Right atrium auricular region (tissue), 2 donors: ENCODE data around the gene CABLES1. TPM values are rescaled to one million over a fixed set of nuclear protein-coding genes. Genes with fewer than 3 reads are reported as not detected.

Experiments
- DNase-seq: peaks from one replicate; pipeline ENCODE4 v3.0.0-alpha.2; 2019; ENCODE audit warnings: low spot score
- H3K27ac ChIP-seq, 2 donors: fragments of 200-600 bp; sonication (generic); 1 replicate in 1 of 2; 2 replicates in 1 of 2; pipeline ENCODE4 v1.5.1; 2016 to 2019
- H3K27me3 ChIP-seq, 2 donors: fragments of 200-600 bp; sonication (generic); one replicate each; pipeline versions ENCODE4 v1.5.1 to v1.6.0; 2017 to 2019
- H3K36me3 ChIP-seq: fragments of 200-600 bp; sonication (generic); one replicate; pipeline ENCODE4 v1.5.1; 2016
- H3K4me1 ChIP-seq, 2 donors: fragments of 200-600 bp; sonication (generic); one replicate each; pipeline versions ENCODE4 v1.5.1 to v1.6.0; 2017 to 2019
- H3K4me3 ChIP-seq, 2 donors: fragments of 200-600 bp; sonication (generic); 1 replicate in 1 of 2; 2 replicates in 1 of 2; pipeline ENCODE4 v1.5.1; 2017 to 2019; ENCODE audit warnings: mild to moderate bottlenecking in 1 of 2, moderate library complexity in 1 of 2
- H3K9me3 ChIP-seq, 2 donors: fragments of 200-600 bp; sonication (generic); one replicate each; pipeline ENCODE4 v1.5.1; 2019
- total RNA-seq, 2 donors: library from RNA; depleted of rRNA; stranded (reverse); fragments of >200 nt; gene quantifications; one replicate each; pipeline ENCODE4 v1.1.0, GENCODE V29; 2016
- TF ChIP-seq, protein P1 (sequence below), 2 donors: fragments of 200-600 bp; sonication (generic); IDR thresholded peaks; one replicate each; pipeline ENCODE4 v1.5.1; 2019; ENCODE audit warnings: antibody characterized with exemption in 2 of 2

Gene CABLES1
- total RNA-seq, 2 donors from 2014 or later: 5.4 to 6.9 TPM

DNA sequence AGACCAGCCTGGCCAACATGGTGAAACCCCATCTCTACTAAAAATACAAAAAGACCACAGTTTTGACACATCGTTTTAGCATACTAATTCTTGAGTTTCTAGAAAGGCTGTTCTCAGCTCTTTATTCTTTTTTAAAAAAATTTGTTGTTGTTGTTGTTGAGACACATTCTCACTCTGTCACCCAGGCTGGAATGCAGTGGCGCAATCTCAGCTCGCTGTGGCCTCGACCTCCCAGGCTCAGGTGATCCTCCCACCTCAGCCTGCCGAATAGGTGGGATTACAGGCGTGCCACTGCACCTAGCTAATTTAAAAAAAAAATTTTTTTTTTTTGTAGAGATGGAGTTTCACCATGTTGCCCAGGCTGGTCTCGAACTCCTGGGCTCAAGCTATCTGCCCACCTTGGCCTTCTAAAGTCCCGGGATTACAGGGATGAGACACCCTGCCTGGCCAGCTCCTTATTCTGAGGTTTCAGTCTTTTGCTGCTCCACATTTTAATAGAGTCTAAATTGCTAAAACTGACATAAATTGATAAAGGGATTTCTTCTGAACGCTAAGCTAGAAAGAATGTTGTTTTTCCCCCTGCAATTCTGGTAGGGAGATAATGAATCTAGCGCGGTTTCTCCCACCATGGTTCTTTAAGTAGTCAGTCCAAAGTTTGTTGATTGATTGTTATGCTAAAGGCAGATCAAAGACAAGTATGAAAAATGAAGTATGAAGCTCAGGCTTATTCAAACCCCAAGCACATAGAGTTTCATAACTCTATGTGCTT is 32.6 kb upstream of the CABLES1 start:
- Histone ChIP-seq H3K27me3 (no peaks in the 10 kb centered on the region), H3K4me1 (no peaks in the 10 kb centered on the region), H3K27ac (no peak overlapping the region), H3K4me3 (no peak overlapping the region), H3K9me3 (no peaks in the 10 kb centered on the region), H3K36me3 (no peaks in the 10 kb centered on the region)
- DNase-seq: no peak
- TF ChIP-seq, protein P1, sequence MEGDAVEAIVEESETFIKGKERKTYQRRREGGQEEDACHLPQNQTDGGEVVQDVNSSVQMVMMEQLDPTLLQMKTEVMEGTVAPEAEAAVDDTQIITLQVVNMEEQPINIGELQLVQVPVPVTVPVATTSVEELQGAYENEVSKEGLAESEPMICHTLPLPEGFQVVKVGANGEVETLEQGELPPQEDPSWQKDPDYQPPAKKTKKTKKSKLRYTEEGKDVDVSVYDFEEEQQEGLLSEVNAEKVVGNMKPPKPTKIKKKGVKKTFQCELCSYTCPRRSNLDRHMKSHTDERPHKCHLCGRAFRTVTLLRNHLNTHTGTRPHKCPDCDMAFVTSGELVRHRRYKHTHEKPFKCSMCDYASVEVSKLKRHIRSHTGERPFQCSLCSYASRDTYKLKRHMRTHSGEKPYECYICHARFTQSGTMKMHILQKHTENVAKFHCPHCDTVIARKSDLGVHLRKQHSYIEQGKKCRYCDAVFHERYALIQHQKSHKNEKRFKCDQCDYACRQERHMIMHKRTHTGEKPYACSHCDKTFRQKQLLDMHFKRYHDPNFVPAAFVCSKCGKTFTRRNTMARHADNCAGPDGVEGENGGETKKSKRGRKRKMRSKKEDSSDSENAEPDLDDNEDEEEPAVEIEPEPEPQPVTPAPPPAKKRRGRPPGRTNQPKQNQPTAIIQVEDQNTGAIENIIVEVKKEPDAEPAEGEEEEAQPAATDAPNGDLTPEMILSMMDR (IDR thresholded peaks at IDR 0.05): no peak

- no peak for DNase-seq
- H3K4me3 ChIP-seq: no peak overlapping the region
- TF ChIP-seq, protein P1 (IDR thresholded peaks at IDR 0.05): no peak
- no peaks in the 10 kb centered on the region for H3K36me3 ChIP-seq
- H3K27ac ChIP-seq: no peak overlapping the region
- no peaks in the 10 kb centered on the region for H3K4me1 ChIP-seq
- no peaks in the 10 kb centered on the region for H3K9me3 ChIP-seq
- H3K27me3 ChIP-seq: no peaks in the 10 kb centered on the region
Measured at GRCh38 chr18:23103449-23103848, 31.8 kb upstream of the CABLES1 start.

DNA sequence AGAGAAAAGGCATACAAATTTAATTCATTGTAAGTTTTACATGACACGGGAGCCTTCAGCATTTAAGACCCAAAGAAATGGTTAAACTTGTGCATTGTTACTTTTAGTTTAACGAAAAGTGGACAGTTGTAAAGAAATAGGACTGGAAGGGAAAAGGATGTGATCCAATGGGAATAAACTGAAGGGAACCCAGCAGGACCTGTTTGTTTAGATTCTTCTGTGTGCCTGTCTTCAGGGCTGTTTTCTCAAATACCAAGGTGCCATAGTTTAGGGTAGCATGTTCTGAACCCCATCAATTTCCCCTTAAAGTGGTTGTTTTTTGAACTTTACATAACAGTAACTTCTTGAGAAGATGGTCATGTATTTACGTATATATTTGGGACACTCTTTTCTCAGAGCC is 30.3 kb upstream of the CABLES1 start:
- no peaks in the 10 kb centered on the region for H3K4me1 ChIP-seq
- DNase-seq: no peak

GRCh38 chr18:23105581-23106219 is 29.6 kb upstream of the CABLES1 start:
- Histone ChIP-seq H3K4me1 (no peaks in the 10 kb centered on the region), H3K36me3 (no peaks in the 10 kb centered on the region), H3K9me3 (no peaks in the 10 kb centered on the region), H3K4me3 (no peak overlapping the region), H3K27ac (no peak overlapping the region), H3K27me3 (no peaks in the 10 kb centered on the region)
- TF ChIP-seq, protein P1 (IDR thresholded peaks at IDR 0.05): no peak
- DNase-seq: no peak

More for the DNA sequence above, 30.3 kb upstream of the CABLES1 start:
- Histone ChIP-seq H3K9me3 (no peaks in the 10 kb centered on the region), H3K27me3 (no peaks in the 10 kb centered on the region), H3K36me3 (no peaks in the 10 kb centered on the region), H3K4me3 (no peak overlapping the region), H3K27ac (no peak overlapping the region)
- TF ChIP-seq, protein P1 (IDR thresholded peaks at IDR 0.05): no peak

DNA sequence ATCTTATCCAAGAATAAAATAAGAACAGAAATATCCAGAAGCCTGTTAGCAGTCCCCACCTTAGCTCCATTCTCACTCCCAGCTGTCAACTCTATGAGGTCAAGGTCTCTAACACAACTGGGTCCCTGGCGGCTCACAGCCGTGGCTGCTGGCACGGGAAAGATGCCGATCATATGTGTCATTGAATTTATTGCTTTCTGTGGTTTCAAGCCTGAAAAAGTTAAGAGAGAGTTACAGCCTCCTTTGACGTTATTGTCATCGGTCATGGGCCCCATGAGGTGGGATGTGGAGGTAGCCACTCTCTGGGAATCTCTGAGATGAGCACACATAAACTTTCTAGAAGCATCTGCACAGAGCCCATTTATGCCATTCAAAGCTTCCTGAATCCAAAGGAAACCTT is 28.7 kb upstream of the CABLES1 start:
- no peaks in the 10 kb centered on the region for H3K27me3 ChIP-seq
- DNase-seq: no peak
- no peak overlapping the region for H3K27ac ChIP-seq
- H3K4me1 ChIP-seq: no peaks in the 10 kb centered on the region
- no peaks in the 10 kb centered on the region for H3K36me3 ChIP-seq
- H3K4me3 ChIP-seq: no peak overlapping the region
- TF ChIP-seq, protein P1 (IDR thresholded peaks at IDR 0.05): no peak
- H3K9me3 ChIP-seq: no peaks in the 10 kb centered on the region
